Measurements from ENCODE around the gene ZNF574.
A peak's percentile ranks its signal among the peaks of the same experiment; 100 is the strongest.

ZNF574 gene

DNA sequence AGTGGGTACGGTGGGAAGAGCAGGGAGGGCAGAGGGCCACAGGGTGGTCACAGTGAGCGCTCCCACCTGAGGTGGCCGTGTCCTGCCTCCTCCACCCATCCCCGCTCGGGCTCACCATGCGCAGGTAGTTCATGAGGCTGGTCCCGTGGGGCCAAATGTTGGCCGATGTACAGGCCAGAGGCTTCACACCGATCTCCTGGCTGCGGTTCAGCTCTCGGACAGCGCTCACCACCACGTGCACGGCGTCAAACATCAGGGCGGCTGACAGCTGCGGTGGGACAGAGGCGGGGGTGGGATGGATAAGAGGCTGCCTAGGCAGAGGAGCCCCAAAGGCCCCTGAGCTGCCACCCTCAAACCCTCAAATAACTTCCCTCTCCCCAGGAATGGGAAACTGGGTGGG lies 21.8 kb upstream of the ZNF574 start:
- DNase-seq (ENCODE audit: low spot score): no peak

DNA sequence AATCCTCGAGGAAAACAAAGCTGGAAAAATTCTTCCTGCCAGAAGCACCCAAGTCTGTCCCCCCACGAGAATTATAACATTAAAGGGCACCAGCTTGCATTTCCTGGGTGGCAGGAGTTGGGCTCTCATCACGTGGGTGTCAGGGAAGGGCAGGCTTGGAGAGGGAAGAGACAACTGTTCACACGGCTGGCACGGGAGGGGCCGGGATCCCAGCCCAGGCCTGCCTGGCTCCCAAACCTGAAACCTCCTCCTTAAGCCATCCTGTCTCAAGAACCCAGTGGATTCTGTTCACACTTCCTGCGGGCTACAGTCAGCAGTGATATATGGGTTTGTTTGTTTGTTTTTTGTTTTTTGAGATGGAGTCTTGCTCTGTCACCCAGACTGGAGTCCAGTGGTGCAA lies 18.1 kb upstream of the ZNF574 start:
- no peak for DNase-seq (ENCODE audit: low spot score)

DNA sequence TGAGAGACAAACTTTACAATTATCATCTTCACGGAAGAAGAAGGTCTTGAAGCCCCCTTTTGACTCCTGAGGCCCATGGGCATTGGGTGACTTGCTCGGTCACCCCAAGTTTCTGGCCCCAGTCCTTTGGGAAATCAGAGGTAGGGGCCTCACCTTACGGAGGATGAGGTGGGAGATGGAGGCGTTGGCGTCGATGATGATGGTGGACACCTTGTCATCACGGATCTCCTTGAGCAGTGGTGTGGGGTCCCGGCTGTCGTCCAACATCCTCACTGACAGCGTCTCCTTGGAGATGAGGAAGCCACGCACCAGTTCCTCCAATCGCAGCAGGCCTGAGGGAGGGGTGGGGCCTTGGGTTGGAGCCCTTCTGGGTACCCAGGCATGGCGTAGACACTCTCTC lies 16.8 kb upstream of the ZNF574 start:
- no peak for DNase-seq (ENCODE audit: low spot score)

DNA sequence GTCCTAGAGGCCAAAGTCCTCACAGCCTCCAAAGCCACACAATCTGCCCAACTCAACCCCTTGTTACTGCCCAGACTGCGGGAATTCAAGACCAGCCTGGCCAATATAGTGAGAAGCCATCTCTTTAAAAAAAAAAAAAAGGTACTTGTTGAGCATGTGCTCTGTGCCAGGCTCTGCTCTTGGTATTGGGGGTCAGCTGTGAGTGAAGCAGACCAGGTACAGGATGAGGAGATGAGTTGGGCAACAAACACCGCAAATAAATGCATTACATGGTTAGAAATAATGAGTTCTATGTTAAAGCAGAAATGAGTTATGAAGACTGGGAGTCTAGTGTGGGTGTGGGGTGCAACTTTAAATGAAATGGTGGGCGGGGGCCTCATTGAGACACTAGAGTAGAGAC lies 15.8 kb upstream of the ZNF574 start:
- no peak for DNase-seq (ENCODE audit: low spot score)

DNA sequence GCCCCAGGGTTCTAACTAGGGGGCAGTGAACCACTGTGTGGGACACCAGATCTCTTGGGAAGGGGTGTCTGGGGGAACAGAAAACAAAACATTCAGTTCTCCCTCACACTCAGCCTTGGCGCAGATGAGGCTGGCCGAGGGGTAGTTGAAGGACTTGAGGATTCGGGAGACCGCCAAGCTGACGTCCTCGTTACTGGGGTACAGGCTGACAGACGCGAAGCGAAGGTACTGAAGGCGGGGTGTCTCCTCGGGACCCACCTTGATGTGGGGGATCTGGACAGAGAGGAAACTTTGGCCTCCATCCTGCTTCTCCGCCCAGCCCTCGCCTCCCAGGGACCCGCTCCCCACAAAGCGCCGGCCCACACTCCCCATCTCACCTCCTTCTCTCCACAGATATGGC lies 13.6 kb upstream of the ZNF574 start:
- no peak for DNase-seq (ENCODE audit: low spot score)

DNA sequence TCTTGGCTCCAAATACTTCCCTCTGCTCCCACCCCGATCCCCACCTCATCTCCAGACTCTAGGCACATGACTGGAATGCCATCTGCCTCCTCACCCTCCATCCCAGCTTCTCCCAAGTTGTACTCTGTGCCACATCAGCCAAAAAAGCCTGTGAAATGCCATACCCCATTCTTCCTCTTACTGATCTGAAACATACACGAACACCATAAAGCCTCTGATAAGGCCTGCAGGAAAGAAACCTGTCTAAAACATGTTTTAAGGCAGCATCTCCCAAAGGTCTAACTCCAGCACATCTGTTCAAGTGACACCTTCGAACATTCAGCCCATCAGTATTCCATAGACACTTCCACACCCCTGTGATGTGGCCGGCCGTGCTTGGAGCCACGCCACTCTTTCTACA lies 11.5 kb upstream of the ZNF574 start:
- no peak for DNase-seq (ENCODE audit: low spot score)

DNA sequence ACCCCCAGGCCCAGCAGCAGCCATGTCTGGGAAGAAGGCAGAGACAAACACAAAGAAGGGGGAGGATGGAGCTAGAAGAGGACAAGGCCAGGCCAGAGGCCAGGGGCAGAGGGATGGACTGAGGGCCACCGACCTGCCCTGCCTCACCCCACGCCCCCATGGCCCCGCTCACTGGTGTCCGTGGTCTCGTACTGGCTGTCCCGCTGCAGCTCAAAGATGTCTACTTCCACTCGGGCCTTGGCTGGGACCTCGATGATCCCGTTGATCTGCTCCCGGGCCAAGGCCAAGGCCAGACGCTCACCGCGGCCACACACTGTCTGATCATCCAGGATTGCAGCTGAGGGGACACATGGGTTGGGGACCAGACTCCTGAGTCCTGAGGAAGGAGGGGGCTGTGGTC lies 10.9 kb upstream of the ZNF574 start:
- DNase-seq (ENCODE audit: low spot score): no peak

DNA sequence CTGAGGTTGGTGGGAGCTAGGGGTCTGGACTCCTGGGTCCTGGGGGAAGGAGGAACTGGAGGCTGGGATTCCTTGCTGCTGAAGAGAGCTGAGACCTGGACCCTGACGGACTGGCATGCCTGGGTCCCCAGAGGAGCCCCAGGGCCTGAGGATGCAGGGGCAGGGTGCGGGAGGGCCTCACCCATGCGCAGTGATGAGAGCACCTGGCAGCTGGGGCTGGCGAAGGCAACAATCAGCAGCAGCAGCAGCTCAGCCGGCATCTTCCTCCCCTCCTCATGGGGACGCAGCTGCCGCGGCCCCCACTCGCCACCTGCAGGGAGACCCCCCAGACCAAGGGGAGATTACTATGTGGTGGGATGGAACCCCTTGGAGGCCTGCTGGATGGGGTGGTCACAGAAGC lies 10.5 kb upstream of the ZNF574 start:
- no peak for DNase-seq (ENCODE audit: low spot score)

DNA sequence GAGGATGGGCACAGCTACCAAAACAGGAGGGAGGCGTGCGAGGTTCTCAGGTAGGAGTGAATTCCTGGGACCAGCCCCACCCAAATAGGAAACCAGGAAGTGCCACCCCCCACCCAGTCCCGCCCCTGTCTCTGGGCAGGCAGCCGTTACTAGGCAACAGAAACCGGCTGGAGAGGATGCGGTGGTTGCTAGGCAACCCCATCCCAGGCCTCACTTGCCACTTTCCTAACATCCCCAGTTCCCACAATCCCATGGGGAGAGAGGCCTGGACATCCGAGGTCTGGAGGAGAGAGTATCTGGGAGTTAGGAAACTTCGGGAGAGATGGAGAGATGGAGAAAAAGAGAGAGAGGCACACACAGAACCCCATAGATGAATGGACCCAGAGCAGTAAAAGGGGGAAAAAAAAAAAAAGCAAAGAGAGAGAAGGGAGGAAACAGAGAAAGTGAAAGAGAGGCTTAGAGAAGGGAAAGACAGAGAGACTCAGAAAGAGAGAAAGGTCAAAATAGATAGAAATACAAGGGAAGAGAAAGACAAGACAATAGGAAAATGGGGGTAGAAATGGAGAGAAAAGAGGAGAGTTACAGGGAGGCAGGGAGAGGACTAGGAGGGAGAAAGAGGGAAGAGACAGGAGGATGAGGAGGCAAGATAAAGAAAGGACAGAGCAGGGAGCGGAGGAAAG lies 9.8 kb upstream of the ZNF574 start:
- peak; percentile 78 for DNase-seq (ENCODE audit: low spot score)

DNA sequence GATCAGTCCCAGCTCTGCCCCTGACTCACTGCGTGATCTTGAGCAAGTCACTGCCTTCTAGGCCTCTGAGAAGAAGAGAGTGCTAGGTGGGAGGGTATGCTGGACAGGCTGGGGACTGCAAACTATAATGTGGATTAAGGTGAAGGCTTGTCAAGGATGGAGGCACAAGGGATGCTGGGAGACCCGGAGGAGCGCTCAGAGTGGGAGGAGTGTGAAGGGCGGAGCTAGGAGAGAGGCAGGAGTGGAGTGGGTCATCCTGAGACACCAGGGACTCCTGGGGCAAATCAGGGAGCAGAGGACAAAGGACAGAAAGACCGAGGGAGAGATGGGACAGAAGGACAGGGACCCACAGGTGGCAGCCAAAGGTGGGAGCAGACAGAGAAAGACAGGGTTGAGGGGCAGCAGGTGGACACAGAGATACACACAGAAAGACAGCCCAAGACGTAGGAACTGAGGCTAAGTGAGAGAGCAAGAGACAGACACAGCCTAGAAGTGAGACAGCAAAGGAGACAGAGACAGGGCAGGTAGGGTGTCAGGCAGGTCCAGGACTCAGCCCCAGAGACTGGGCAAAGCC lies 8.6 kb upstream of the ZNF574 start:
- DNase-seq (ENCODE audit: low spot score): no peak

DNA sequence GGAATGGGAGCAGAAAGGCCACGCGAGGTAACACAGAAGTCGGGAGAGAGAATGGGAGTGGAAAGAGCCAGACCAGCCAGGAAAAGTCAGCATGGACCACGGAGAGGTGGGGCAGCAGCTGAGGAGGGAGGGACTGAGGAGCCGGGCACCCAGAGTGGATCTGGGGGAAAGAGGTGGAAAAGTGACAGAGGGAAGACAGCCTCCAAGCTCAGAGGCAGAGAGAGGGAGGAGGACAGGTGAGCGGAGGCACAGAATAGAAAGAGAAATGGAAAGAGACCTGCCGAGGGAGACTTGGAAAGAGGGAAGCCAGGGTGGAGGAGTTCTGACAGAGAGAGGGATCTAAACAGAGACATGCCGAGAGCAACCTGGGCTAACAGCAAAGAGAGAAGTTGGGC lies 7.6 kb upstream of the ZNF574 start:
- no peak for DNase-seq (ENCODE audit: low spot score)

DNA sequence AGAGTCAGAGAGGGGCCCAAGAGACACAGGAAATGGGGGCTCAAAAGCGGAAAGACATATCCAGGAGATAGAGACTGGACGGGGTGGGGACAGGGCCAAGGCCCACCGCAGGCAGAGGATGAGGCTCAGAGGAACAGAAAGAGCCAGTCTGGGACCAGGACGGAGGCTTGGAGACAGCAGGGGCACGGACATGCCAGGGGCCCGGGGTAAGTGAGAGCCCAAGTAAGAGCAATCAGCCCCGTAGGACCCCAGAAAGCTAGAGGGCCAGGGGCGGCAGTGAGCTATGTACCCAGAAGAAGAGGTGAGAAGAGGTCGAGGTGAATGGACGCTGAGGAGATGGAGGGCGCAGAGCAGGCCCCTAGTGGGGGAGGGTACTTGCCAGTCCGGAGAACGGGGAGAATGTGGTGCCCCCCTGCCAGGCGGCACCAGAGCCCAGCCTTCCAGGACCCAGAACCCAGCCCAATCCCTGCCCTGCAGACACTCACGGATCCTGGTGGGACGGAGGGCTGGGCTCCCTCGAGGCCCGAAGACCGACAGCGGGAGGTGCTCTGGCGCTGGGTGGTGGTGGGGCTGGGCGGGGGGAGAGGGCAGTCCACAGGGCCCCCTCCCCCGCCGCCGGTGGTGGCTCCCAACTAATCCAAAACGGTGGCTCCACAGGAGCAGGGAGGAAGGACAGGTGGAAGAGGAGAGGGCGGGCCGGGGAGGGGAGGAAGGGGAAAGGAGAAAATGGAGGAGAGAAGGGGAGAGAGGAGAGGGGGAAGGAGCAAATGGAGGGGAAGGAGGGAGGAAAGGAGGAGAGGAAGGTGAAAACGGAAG lies 7.0 kb upstream of the ZNF574 start:
- DNase-seq (ENCODE audit: low spot score): no peak

DNA sequence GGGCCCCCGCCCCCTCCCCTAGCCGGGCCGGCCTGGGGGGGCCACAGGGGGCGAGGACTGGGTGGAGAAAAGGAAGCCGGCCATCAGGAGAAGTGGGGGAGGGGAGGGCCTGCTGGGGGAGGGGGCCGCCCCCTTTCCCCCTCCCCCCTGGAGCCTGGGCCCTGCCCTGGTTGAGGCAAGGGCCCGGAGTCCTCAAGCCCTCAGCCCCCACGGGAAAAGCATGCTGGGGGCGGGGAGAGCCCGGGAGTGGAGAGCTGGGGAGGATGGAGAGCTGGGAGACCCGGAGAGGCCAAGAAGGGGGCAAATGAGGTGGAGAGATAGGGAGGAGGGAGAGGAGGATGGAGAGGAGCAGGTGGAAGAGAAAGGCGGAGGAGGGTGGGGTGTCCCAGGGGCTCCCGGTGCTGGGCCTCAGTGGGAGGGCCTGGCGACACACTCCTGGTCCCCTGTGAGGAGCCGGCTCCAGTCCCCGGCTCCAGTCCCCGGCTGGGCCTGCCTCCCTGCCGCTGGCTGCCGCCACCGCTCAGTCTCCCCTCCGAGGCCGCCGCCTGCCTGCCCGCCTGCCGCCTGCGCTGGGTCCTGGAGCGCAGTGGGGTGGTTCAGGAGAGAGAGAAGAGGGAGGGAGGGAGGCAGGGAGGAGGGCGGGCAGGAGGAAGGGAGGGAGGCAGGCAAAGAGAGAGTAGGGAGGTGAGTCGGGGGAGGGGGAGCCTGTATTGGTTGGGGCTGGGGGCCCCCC lies 6.2 kb upstream of the ZNF574 start, which contains the start of gene GRIK5:
Gene GRIK5, minus strand, starts transcription at position 588 of the 733 bp plus-strand sequence. CDS start 4,436 bp downstream, outside the sequence.
- DNase-seq (ENCODE audit: low spot score): peak; percentile 62

DNA sequence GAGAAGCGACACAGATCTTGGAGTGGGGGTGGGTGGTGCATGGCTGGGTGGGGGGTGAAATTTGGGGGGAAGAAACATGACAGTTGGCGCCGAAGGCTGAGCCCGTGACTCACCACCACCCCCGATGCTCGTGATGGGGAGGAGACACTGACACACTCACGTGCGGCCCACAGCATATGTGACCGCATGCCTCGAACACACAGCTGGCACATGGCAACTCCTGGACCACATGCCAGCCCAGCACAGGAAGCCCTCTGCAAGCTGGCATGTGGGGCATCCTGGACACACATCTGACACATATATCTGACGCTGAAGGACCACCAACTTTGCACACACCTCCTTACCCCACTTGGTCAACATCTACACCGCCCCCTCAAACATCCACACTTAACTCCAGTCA lies 4.7 kb upstream of the ZNF574 start:
- no peak for DNase-seq (ENCODE audit: low spot score)

DNA sequence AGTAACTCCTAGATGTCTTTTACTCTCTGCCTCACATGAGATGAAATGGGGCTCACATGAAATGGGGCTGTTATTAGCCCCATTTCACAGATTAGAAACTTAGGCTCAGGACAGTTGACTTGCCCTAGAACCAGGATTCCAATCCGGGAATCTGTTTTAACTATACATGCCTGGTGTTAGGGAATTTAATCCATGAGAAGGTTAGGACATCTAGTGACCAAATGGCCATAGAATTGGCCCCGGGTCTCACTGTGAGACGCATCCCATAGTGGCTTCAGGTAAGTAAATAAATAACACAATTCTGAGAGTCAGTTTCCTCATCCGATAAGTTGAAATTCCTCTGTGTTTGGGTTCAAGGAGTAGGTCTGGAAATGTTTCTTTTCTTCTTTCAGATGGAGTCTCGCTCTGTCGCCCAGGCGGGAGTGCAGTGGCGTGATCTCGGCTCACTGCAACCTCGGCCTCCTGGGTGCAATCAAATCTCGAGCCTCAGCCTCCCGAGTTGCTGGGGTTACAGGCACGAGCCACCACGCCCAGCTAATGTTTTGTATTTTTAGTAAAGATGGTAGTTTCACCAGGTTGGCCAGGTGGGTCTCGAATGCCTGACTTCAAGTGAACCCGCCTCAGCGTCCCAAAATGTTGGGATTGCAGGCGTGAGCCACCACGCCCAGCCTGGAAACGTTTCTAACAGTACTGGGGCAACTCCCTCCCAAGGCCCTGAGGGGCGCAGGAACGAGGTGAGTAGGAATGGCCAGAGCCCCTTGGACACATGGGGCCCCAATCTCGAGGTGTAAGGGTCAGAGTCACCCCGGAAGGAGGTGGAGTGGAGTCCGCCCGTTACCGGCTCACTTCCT lies 1.2 kb upstream of the ZNF574 start:
- peak; percentile 24 for DNase-seq (ENCODE audit: low spot score)

DNA sequence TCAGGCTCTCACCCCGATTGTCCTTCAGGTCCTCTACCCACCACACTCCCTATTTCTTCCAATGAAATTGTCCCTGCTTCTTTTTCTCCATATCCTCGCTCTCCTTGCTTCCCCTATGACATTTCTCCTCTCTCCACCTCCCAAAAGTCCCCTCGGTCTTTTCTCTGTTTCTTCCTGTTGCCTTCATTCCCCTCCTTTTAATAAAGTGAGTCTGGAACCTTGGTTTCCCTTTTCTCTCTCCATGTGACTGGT lies 676 bp upstream of the ZNF574 start:
- DNase-seq (ENCODE audit: low spot score): no peak

DNA sequence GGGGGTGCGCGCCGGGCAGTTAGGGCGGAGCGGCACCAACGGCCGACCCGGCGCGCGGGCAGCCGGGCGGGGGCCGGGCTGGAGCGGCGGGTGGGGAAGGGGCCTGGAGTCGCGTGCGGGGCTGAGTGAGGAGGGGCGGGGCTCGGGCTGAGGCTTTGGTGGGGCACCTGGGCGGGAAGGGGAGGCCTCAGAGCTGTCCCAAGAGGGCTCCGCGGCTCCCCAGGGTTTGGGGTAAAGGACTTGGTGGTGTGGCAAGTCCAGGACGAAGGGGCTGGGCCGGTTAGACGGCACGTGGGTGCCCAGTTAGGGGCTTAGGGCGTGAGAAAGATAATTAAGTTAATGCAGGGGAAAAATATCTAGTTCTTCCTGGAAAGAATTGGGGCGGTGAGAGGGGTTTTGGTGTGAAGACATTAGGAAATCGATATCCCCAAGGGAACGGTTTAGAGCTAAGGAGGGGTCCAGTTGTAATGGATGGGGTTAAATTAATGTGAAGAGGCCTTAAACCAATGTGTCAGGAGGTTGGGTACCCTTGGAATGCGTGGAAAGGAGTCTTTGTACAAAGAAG lies 496 bp downstream of the ZNF574 start:
- DNase-seq (ENCODE audit: low spot score): no peak

DNA sequence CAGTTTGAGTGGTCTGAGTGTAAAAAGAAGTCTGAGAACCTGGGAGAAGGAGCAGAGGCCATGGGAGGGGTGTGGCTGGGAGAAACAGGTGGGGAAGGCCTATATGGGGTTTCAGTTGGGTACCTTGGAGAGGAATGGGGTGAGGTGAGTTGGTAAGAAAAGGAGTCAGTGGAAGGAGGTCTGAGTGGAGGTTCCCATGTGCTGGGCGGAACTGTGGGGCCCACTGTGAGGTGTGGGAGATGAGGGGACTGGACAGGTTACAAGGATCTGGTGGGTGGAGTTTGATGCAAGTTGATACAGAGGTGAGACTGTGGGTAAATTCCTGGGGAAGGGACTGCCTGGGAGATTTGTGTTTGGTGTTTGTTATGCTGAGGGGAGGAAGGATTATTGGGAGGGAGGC lies 2.1 kb downstream of the ZNF574 start:
- no peak for DNase-seq (ENCODE audit: low spot score)

DNA sequence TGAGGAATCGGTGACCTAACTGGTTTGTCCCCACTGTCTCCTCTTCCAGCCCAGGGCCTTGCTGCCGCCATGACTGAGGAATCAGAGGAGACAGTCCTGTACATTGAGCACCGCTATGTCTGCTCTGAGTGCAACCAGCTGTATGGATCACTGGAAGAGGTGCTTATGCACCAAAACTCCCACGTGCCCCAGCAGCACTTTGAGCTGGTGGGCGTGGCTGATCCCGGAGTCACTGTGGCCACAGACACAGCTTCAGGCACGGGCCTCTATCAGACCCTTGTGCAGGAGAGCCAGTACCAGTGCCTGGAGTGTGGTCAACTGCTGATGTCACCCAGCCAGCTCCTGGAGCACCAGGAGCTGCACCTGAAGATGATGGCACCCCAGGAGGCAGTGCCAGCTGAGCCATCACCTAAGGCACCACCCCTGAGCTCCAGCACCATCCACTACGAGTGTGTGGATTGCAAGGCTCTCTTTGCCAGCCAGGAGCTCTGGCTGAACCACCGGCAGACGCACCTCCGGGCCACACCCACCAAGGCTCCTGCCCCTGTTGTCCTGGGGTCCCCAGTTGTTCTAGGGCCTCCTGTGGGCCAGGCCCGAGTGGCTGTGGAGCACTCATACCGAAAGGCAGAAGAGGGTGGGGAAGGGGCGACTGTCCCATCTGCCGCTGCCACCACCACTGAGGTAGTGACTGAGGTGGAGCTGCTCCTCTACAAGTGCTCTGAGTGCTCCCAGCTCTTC lies 2.7 kb downstream of the ZNF574 start:
- DNase-seq (ENCODE audit: low spot score): no peak

DNA sequence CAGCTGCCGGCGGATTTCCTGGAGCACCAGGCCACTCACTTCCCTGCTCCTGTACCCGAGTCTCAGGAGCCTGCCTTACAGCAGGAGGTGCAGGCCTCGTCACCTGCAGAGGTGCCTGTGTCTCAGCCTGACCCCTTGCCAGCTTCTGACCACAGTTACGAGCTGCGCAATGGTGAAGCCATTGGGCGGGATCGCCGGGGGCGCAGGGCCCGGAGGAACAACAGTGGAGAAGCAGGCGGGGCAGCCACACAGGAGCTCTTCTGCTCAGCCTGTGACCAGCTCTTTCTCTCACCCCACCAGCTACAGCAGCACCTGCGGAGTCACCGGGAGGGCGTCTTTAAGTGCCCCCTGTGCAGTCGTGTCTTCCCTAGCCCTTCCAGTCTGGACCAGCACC lies 3.3 kb downstream of the ZNF574 start:
- no peak for DNase-seq (ENCODE audit: low spot score)

Data from Ammon's horn (tissue), 1 donor.